ENCODE data around the gene KRT31. TPM values are rescaled to one million over a fixed set of nuclear protein-coding genes. Genes with fewer than 3 reads are reported as not detected.
"Not testable (repeated sequence)": the region's sequence is repeated elsewhere in the genome, so short reads cannot be mapped to it uniquely, and the experiment has no call there.

KRT31 gene
- total RNA-seq, 4 donors from 2014 or later = not detected

- DNase-seq (ENCODE audit: extremely low spot score) = no peak
- Histone ChIP-seq H3K4me3 (no peak overlapping the region), H3K4me1 (no peaks in the 10 kb centered on the region), H3K27ac (replicated peaks in 1 of 4) (no peak overlapping the region), H3K9me3 (no peaks in the 10 kb centered on the region), H3K36me3 (no peaks in the 10 kb centered on the region), H3K27me3 (no peaks in the 10 kb centered on the region)
- TF ChIP-seq EP300 (IDR thresholded peaks at IDR 0.05) (no peak), POLR2A (IDR thresholded peaks at IDR 0.05; ENCODE audit: low read depth) (no peak), CTCF (IDR thresholded peaks at IDR 0.05) (no peak), POLR2AphosphoS5 (IDR thresholded peaks at IDR 0.05) (no peak)
- intact Hi-C loops (cut with DNase I) = no loop called here
- WGBS = 77% methylated on average over 7 of the region's 7 CpGs
These were observed 49.3 kb downstream of the KRT31 start for GRCh38 chr17:41347869-41348760.

- H3K36me3 ChIP-seq; DNase-seq (ENCODE audit: extremely low spot score); H3K27me3 ChIP-seq; H3K4me3 ChIP-seq; H3K9me3 ChIP-seq; H3K27ac ChIP-seq (replicated peaks in 1 of 4); H3K4me1 ChIP-seq; intact Hi-C loops (cut with DNase I): not testable (repeated sequence)
- WGBS = 72% methylated on average over 16 of the region's 16 CpGs
These were observed 51.0 kb downstream of the KRT31 start for GRCh38 chr17:41346421-41346820.

- H3K9me3 ChIP-seq = peaks cover 0 to 4% (median 0%) of the 10 kb centered on the region in 4 donors
- H3K4me3 ChIP-seq = no peak overlapping the region
- no peak for TF ChIP-seq POLR2A (IDR thresholded peaks at IDR 0.05; ENCODE audit: low read depth)
- no peak for TF ChIP-seq EP300 (IDR thresholded peaks at IDR 0.05)
- no peak for TF ChIP-seq CTCF (IDR thresholded peaks at IDR 0.05)
- TF ChIP-seq POLR2AphosphoS5 (IDR thresholded peaks at IDR 0.05) = no peak
- intact Hi-C loops (cut with DNase I) = no loop called here
- no peak overlapping the region for H3K27ac ChIP-seq (replicated peaks in 1 of 4)
- no peaks in the 10 kb centered on the region for H3K36me3 ChIP-seq
- no peaks in the 10 kb centered on the region for H3K27me3 ChIP-seq
- 80% methylated on average over 3 of the region's 3 CpGs for WGBS
- no peak for DNase-seq (ENCODE audit: extremely low spot score)
- H3K4me1 ChIP-seq = no peaks in the 10 kb centered on the region
These were observed 51.4 kb downstream of the KRT31 start for GRCh38 chr17:41345992-41346391.

Other genes starting within 250 kb of the KRT31 start
- gene KRTAP4-5, start 247.8 kb downstream of the KRT31 start, total RNA-seq = not detected
- gene KRTAP4-4, start 236.9 kb downstream of the KRT31 start, total RNA-seq = not detected
- not detected for gene KRTAP4-3, start 229.4 kb downstream of the KRT31 start, total RNA-seq
- not detected for gene KRTAP4-2, start 219.4 kb downstream of the KRT31 start, total RNA-seq
- gene KRTAP4-1, start 212.7 kb downstream of the KRT31 start, total RNA-seq = not detected
- gene KRTAP9-1, start 207.7 kb downstream of the KRT31 start, total RNA-seq = not detected
- not detected for gene KRTAP9-2, start 171.0 kb downstream of the KRT31 start, total RNA-seq
- gene KRTAP9-3, start 165.2 kb downstream of the KRT31 start, total RNA-seq = not detected
- not detected for gene KRTAP9-8, start 159.6 kb downstream of the KRT31 start, total RNA-seq
- gene KRTAP9-4, start 147.9 kb downstream of the KRT31 start, total RNA-seq = not detected
- not detected for gene KRTAP9-9, start 142.2 kb downstream of the KRT31 start, total RNA-seq
- gene KRTAP9-6, start 132.2 kb downstream of the KRT31 start, total RNA-seq = not detected
- gene KRTAP9-7, start 121.9 kb downstream of the KRT31 start, total RNA-seq = not detected
- gene KRTAP29-1, start 94.8 kb downstream of the KRT31 start, total RNA-seq = not detected
- gene KRTAP16-1, start 88.3 kb downstream of the KRT31 start, total RNA-seq = not detected
- gene KRTAP17-1, start 81.9 kb downstream of the KRT31 start, total RNA-seq = not detected
- gene KRT33A, start 46.8 kb downstream of the KRT31 start, total RNA-seq = not detected
- gene KRT33B, start 27.8 kb downstream of the KRT31 start, total RNA-seq = not detected
- gene KRT34, start 15.3 kb downstream of the KRT31 start, total RNA-seq = not detected
- gene KRT37, start 27.0 kb upstream of the KRT31 start, total RNA-seq = not detected
- not detected for gene KRT38, start 43.4 kb upstream of the KRT31 start, total RNA-seq
- gene KRT32, start 69.8 kb upstream of the KRT31 start, total RNA-seq = not detected
- gene KRT35, start 83.5 kb upstream of the KRT31 start, total RNA-seq = not detected
- not detected for gene KRT36, start 92.3 kb upstream of the KRT31 start, total RNA-seq
- 10 to 100 TPM in 1 of 4 donors, under 1 TPM in 2, not detected in 1; 0.39 to 23.3 (median 0.52) TPM for gene KRT13, start 108.0 kb upstream of the KRT31 start, total RNA-seq
- gene KRT15, start 121.3 kb upstream of the KRT31 start, total RNA-seq = 1 to 10 TPM in 1 of 4 donors, not detected in 3; 3.3 TPM
- gene KRT19, start 130.7 kb upstream of the KRT31 start, total RNA-seq = 1 to 10 TPM; 2.1 to 5.7 (median 3.1) TPM
- not detected for gene KRT9, start 174.5 kb upstream of the KRT31 start, total RNA-seq
- gene KRT14, start 189.3 kb upstream of the KRT31 start, total RNA-seq = 1 to 10 TPM in 1 of 4 donors, not detected in 3; 2.9 TPM
- gene KRT16, start 215.2 kb upstream of the KRT31 start, total RNA-seq = 1 to 10 TPM in 1 of 4 donors, not detected in 3; 1.7 TPM
- gene KRT17, start 227.0 kb upstream of the KRT31 start, total RNA-seq = 1 to 10 TPM in 2 of 4 donors, under 1 TPM in 1, not detected in 1; 0.58 to 5.6 (median 1.2) TPM

Data from esophagus muscularis mucosa (tissue), 4 donors.